CD4-positive, alpha-beta T cell treated with Interleukin-2 at 100 ng/mL for 4 hours (primary cell): ENCODE data around the gene ARHGEF6.

ENCODE experiments used
- DNase-seq: peaks from one replicate; pipeline ENCODE4 v3.0.0-alpha.2; 2020; ENCODE audit warnings: low spot score

The ARHGEF6 gene

DNA sequence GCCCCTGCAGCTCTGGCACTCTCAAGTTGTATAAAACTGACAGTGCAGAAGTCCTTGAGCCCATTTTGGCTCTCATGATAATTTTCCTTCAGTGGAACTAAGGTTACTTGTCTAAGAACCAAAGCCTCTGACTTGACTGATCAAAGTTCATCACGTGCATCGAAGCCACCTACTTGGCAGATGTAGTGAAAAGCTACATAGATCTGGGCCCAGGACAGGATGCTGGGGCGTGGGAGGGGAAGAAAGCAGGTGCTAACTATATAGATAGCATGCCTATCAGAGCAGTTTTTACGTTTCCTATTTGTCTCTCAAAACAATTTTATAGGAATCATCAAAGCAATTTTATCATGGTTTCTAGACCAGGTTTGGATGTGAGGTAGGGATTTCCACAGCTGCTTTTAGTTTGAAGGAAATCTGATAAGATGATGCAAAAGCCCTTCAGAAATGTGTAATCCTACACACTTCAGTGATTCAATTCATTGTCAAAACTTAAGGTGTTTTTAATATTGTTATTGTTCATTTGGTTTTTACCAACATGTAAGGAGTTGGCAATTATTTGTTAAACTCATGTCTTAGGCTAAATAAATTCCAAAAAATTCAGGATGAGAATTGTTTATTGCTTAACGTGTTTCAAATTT, 134.0 kb downstream of the ARHGEF6 start:
- no peak for DNase-seq

DNA sequence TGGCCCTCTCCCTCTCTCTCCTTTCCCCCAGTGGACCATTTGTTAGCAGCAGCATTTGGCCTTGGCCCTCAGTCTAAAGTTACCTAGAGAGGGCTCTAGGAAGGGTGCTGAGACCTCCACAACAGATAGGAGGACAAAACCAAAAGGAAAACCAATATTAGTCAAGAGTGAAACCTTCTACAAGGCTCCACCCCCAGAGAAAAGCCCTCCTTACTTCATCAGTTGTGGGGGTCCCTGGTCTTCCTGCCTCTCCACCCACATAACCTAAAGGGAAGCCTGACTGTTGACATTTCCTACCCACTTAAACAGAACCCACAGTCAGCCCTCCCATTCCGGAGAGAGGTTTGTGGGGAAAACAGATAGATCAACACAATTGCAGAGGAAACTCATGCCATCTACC, 137.5 kb downstream of the ARHGEF6 start:
- no peak for DNase-seq

DNA sequence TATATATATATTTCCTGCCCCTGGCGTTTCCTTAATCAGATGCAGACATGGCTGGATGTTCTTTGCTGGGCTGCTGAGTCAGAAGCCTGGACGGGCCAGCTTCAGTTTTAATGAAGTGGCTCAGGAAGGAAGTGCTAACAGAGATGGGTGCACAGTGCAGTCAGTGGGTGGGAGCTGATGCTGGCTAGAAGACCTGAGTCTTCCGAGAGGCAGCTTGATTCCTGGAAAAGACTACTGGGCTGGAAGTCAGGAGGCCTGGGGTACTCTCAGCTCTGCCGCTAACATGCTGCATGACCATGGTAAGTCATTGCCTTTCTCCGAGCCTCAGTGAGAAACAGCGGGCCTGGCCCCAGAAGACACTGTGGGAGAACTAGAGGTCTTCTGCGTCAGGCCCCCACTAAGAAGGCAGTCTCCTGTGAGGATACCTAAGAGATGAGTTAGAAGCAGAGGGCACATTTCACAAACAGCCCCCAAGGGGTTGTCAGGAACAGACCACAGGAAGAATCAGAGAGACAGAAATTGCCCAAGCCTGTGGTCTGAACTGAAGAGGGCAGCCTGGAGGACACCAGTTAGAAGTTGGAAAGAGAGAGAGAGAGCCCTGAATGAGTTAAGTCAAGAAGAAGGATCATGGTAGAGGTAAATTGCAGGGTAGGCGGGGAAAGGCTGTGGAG, 141.1 kb downstream of the ARHGEF6 start:
- peak; percentile 45 for DNase-seq

DNA sequence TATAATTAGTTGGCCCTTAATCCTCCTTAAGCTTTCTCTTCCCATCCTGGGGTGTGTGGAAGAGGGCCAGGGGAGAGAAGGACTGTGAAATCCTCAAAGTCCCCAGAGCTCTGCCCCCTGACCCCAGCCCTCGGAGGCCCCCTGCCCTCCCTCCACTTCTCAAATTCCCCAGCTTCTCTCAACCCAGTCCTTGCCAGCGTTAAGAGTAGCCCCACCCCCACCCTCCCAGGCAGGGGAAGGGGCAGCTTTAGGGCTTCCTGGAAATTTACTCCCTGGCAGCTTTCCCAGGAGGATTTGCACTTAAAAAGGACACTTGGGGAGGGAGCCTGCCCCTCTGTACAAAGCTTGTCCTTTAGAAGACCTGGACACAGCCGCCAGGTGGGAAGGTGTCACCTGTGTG, 144.6 kb downstream of the ARHGEF6 start:
- DNase-seq, result no peak

DNA sequence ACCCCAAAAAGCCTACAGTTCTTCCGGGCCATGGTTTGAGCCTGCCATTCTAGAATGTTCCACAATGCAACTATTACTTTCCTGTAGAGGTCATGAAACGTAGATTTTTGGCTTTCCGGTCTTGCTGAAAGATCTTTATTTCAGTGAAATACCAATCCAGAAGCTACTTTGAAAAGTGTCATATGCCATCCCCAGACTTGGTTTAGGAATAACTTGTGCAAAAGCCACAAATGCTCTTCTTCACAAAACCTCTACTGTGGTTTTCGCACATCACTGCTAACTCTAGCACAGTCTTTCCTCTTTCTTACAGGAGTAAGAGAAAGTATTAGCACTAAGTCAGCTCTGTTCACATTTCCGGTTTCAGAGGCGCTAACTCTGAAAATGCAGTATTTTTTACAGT, 145.5 kb downstream of the ARHGEF6 start:
- peak; percentile 76 for DNase-seq

DNA sequence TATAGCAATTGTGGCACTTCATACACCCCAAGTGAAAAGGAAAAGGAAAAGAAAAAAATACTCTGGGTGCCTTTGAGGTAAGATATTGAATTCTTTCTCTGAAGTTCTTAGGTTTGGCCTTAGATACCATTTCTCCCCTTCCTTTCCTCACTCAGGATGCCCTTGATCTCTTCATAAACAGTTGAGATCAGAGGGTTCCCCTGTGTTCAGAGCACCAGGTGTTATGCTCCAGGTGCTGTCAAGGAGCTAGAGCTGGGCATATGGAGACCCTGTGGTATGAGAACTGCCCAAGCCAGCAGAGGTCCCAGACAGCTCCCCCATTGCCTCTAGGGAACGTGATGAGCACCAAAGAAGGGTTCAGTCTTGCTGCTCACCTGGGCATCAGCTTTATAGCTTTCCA, 149.9 kb downstream of the ARHGEF6 start:
- DNase-seq, result no peak

DNA sequence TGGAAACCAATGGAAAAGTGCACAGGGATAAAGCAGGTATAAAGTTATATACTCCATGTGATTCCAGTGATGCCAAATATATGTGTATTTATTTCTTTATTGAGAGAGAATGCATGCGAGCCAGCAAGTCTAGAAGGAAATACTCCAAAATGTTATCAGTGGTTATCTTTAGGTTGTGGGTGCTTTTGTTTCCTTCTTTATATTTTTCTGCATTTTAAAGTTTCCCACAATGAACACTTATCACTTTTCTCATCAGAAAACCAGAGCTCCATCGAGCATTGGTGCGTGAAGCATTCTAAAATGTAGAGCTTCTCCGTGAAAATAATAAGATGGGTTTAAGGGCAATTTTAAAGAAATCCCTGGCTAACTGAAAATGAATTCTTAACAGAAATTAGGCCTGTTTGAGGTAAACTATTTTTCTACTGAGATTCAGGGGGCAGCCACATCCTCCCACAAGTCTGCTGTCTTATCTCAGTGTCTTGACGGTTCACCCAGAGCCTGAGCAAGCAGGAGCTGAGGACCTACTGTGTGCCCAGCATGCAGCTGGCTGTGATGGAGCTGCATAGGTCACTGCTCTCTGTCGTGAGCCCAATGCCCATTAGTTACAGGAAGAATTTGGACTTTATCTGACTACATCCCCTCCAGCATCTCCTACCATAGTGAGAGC, 151.5 kb downstream of the ARHGEF6 start:
- DNase-seq, result no peak

DNA sequence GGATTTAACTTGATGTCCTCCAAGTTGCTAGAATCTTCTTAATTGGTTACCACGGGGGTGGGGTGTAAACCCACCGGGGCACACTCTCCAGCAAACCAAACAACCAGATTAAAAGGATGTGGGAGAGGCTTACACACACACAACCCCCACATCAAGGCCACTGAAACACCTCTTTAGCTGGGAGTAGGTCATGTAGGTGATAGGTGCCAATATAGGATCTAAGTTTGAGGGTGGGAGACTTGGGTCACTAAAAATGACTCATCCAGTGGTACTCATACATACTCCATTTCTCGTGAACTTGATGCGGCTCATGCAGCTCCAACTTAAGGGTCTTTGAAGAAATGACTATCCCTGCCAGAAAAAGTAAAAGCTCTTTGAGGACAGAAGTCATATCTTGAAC, 153.3 kb downstream of the ARHGEF6 start:
- DNase-seq, result peak; percentile 46

DNA sequence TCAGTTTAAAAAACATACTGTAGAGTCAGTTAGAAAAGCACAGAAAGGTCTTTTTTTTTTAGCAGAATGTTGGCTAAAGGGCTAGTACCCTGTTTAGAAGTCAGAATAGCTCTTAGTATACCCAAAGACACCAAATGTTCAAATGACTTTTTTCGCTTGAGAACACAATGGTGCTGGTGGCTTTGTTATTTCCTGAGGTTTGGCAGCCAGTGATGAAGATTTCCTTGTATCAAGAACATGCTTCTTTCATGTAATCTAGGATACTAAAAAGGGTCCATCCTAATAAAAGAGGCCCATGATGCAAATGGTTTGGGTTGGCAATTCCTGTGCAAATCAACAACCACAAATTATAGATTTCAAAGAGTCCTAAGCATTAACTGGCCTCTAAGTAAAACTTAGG, 153.8 kb downstream of the ARHGEF6 start:
- DNase-seq, result no peak

DNA sequence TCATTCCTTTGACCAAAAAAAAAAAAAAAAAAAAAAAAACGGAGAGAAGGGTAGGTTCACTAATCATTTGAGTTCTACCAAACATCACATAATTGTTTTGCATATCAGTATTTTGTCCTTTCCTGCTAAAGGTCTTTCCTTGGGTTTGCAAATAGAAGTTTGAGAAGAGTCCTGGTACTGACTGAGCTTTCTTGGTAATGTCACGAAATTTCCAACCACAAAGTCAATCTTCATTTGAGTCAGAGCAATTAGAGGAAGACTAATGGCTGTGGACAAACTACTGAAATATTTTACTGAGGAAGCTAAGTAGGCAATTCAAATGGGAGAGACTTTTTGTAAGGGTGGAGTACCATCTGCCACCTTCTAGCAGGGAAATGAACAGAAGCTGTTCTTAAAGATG, 154.5 kb downstream of the ARHGEF6 start:
- DNase-seq, result peak; percentile 62

DNA sequence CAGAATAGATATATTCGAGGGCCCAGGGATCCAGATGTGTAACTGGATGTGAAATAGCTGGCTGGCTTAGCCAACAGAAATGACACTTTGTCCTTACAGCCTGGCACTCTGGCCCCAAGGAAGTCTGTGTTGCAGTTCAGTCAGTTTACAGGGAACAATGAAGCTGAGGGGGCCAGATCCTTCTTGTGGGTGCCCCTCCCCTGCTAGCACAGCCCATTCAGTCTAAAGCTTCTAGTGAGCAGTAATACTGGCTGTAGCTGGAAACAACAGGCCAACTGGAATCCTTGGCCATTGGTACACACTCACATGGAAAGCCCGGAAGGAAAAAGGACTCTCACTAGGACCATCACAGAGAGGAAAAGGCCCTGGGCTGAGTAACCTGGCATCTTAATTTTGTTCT, 155.5 kb downstream of the ARHGEF6 start:
- no peak for DNase-seq

DNA sequence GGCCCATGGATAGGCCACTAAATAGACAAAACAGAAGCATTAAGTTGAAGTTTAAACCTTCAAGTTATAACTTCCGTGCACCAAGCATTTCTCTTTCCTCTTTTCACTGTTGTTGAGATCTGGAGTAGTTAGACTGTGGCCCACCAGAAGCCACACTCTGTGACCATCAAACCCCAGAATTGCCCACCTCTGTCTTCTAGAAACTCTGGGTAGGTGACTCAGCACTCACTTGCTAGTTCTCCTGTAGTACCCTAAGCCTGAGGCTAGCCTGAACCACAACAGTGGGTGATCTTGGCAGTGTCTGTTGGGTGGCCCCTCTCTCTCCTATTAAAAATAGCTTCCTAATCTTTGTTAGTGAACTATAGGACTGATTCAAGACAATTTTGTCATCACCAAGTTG, 157.3 kb downstream of the ARHGEF6 start:
- peak; percentile 32 for DNase-seq

DNA sequence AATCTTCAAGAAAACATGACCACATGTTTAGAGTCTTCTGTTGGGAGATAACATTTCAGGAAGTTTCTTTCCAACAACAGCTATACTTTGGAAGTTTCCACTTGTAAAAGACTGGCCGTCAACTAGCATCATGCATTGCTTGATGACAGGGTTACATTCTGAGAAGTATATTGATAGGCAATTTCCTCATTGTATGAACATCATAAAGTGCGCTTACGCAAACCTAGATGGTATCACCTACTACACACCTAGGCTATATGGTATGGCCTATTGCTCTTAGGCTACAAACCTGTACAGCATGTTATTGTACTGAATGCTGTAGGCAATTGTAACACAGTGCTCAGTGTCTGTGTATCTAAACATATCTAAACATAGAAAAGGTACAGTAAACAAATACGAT, 158.2 kb downstream of the ARHGEF6 start:
- no peak for DNase-seq

DNA sequence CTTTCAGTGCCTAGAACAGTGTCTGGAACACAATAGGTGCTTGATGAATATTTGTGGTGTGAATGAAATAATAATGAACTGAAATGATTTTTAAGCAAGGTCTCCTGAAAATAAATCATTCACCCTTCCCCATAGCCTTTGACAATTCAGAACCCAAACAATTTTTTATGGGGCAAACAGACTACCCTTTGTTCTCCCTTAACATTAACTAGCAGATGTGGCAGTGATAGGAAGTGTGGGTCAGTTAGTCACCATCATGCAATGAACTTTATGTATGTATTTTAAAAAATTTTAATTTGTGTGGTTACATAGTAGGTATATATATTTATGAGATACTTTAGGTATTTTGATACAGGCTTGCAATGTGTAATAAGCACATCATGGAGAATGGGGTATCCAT, 160.0 kb downstream of the ARHGEF6 start:
- DNase-seq, result no peak

DNA sequence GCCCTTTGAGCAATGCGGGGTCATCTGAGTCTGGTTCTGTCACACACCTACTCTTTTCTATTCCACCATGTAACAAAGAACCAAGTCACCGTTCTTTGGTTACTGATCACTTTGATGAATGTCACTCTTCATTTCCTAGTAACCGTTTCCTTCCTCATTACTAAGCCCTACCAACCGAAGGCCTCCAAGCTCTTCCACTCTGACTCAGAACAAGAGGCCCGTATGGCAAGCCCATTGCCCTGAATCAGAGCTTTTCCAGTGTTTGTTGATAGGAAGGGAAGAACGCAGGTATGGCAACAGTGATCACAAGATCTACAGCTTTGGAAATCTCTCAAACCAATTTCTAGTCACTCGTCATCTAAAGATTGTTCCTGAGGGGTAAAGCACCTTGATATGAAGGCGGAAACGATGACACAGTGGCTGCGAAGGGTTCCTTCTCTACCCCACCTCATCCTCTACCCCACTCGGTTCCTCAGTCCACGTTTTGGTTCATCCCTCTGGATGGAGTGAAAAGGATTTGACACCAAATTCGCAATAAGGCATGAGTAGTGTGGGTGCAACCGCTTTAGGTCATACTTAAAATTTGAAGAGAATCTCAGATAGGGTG, 160.7 kb downstream of the ARHGEF6 start:
- peak; percentile 68 for DNase-seq

DNA sequence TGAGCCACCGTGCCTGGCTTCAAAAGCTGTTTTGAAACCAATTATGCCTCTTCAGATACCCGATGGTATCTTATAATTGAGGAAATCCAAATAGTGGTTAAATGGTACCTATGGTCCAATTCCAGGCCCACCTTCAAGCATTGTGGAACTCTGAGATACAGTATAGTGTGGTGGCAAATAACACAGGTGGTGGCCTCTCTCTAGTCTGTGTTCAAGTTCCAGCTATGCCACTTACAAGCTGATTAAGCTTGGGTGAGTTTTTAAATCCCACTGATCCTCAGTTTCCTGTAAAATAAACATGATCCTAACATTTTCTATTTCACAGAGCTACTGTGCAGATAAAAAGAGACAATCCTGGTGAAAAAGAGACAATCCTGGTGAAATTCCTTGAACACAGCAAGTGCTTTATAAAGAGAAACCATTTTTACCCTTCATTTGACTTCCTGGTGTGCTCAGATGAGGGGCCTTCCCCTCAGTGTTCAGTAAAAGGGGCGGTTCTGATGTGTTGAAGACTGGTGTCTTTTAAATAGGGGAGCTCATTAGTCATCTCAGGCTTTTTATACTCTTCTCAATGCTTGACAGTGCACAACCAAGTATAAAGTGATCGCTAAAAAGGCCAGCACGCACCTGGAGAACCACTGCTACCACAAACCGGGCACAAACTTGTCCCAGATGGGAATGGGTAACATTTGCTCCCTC, 163.6 kb downstream of the ARHGEF6 start:
- DNase-seq, result peak; percentile 67
